Breast epithelium (tissue), 3 donors: ENCODE results near the gene HEPACAM.
"Not testable (repeated sequence)": the region's sequence is repeated elsewhere in the genome, so short reads cannot be mapped to it uniquely, and the experiment has no call there.

ENCODE experiments used
- CTCF ChIP-seq, 3 donors: fragments of 450-650 bp; IDR thresholded peaks; one replicate each; pipeline ENCODE4 v1.5.1; 2016 to 2017; ENCODE audit warnings: antibody characterized with exemption in 3 of 3, mild to moderate bottlenecking in 3 of 3, moderate library complexity in 3 of 3
- POLR2A ChIP-seq: fragments of 450-650 bp; IDR thresholded peaks from one replicate; pipeline ENCODE4 v1.6.1; 2016; ENCODE audit warnings: antibody characterized with exemption, mild to moderate bottlenecking, moderate library complexity

- not testable (repeated sequence) for TF ChIP-seq CTCF (IDR thresholded peaks at IDR 0.05); POLR2A
These were observed 32.4 kb upstream of the HEPACAM start for GRCh38 chr11:124968197-124968596.
